ENCODE results near the gene PTPRD.

DNA sequence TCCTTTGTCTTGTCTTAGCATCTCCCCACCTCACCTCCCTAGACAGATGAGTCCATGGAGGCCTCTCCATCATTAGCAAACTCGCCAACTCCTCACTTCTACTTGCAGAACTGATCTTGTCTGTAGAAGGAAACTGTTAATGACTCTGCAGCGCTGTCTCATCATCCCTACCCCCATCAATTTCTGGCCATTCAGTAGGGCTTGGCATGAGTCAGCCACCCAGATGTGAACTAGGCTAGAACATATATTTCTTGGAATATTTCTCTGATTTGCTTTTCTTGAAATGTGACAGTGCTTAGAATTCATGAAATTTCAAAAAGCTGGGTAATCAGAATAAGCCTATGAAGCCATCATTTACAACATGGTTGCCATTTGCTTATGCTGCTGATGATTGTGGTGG, 1688.2 kb downstream of the PTPRD start:
- TF ChIP-seq POLR2A (IDR thresholded peaks at IDR 0.05): no peak
- TF ChIP-seq, protein P1, sequence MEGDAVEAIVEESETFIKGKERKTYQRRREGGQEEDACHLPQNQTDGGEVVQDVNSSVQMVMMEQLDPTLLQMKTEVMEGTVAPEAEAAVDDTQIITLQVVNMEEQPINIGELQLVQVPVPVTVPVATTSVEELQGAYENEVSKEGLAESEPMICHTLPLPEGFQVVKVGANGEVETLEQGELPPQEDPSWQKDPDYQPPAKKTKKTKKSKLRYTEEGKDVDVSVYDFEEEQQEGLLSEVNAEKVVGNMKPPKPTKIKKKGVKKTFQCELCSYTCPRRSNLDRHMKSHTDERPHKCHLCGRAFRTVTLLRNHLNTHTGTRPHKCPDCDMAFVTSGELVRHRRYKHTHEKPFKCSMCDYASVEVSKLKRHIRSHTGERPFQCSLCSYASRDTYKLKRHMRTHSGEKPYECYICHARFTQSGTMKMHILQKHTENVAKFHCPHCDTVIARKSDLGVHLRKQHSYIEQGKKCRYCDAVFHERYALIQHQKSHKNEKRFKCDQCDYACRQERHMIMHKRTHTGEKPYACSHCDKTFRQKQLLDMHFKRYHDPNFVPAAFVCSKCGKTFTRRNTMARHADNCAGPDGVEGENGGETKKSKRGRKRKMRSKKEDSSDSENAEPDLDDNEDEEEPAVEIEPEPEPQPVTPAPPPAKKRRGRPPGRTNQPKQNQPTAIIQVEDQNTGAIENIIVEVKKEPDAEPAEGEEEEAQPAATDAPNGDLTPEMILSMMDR (IDR thresholded peaks at IDR 0.05): no peak

All from Peyer's patch (tissue), 4 donors.